DMS 273 (cell line): ENCODE data around the gene NUDT3.
"Not testable (repeated sequence)": the region's sequence is repeated elsewhere in the genome, so short reads cannot be mapped to it uniquely, and the experiment has no call there.

ENCODE experiments used
- DNase-seq: peaks from one replicate; lab custom pipeline; 2025; ENCODE audit not compliant: unreplicated experiment; lab: John Stamatoyannopoulos, UW

Gene NUDT3

GRCh38 chr6:34392497-34393190 is at the start of gene NUDT3:
Gene NUDT3, minus strand, starts transcription at chr6:34392669. Its CDS starts 307 bp downstream, at chr6:34392362.
- peak; percentile 98 for DNase-seq

- no peak for DNase-seq
These were observed 49.1 kb upstream of the NUDT3 start for GRCh38 chr6:34441526-34441925.

- DNase-seq, result no peak
These were observed 47.0 kb upstream of the NUDT3 start for GRCh38 chr6:34439442-34439841.

- DNase-seq, result no peak
These were observed 46.2 kb upstream of the NUDT3 start for GRCh38 chr6:34438705-34439104.

- no peak for DNase-seq
These were observed 45.1 kb upstream of the NUDT3 start for GRCh38 chr6:34437644-34437970.

GRCh38 chr6:34436803-34437643 is 44.6 kb upstream of the NUDT3 start:
- DNase-seq, result no peak

GRCh38 chr6:34435916-34436315 is 43.4 kb upstream of the NUDT3 start:
- no peak for DNase-seq

GRCh38 chr6:34425498-34426410 is 33.3 kb upstream of the NUDT3 start, which contains the start of gene RPS10:
Gene RPS10, minus strand, starts transcription at chr6:34426069. Its CDS starts 848 bp downstream, at chr6:34425221.
- DNase-seq, result peak; percentile 97

GRCh38 chr6:34425132-34425497 is 32.6 kb upstream of the NUDT3 start:
- DNase-seq, result no peak

GRCh38 chr6:34424200-34425131 is 32.0 kb upstream of the NUDT3 start:
- DNase-seq, result no peak

GRCh38 chr6:34423254-34423653 is 30.8 kb upstream of the NUDT3 start:
- no peak for DNase-seq

GRCh38 chr6:34418367-34418766 is 25.9 kb upstream of the NUDT3 start:
- no peak for DNase-seq

- DNase-seq, result peak; percentile 46
These were observed 24.5 kb upstream of the NUDT3 start for GRCh38 chr6:34416877-34417371.

GRCh38 chr6:34414999-34415858 is 22.8 kb upstream of the NUDT3 start:
- peak; percentile 85 for DNase-seq

- DNase-seq, result no peak
These were observed 20.3 kb upstream of the NUDT3 start for GRCh38 chr6:34412643-34413214.

- no peak for DNase-seq
These were observed 19.5 kb upstream of the NUDT3 start for GRCh38 chr6:34412016-34412415.

- DNase-seq, result not testable (repeated sequence)
These were observed 15.4 kb upstream of the NUDT3 start for GRCh38 chr6:34407915-34408314.

GRCh38 chr6:34396518-34396917 is 4.0 kb upstream of the NUDT3 start:
- no peak for DNase-seq

GRCh38 chr6:34393966-34394305 is 1.5 kb upstream of the NUDT3 start:
- DNase-seq, result no peak
